HG03442 (cell line): ENCODE measurements around the gene CPA3.

Experiments used
- ATAC-seq: cut with Tn5 transposase; IDR thresholded peaks from one replicate; pipeline ENCODE4 v1.9.1; 2021; ENCODE audit warnings: mild to moderate bottlenecking, moderate library complexity; ENCODE audit not compliant: unreplicated experiment

Gene CPA3

GRCh38 chr3:148911592-148911991, 46.5 kb downstream of the CPA3 start:
- ATAC-seq, result no peak

- ATAC-seq, result no peak
Measured at GRCh38 chr3:148914936-148915690, 50.0 kb downstream of the CPA3 start.

DNA sequence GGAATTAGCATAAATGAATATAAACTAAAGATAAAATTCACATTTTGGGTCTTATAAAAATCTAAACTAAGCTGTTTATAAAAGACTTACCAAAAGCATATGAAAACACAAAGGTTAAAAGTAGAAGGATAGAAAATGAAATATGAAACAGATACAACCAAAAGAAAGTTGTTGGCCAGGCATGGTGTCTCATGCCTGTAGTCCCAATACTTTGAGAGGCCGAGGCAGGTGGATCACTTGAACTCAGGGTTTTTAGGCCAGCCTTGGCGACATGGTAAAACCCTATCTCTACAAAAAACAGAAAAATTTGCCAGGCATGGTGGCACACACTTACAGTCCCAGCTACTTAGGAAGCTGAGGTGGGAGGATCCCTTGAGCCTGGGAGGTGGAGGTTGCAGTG, 51.0 kb downstream of the CPA3 start:
- ATAC-seq, result no peak

- no peak for ATAC-seq
Measured at GRCh38 chr3:148922467-148922866, 57.4 kb downstream of the CPA3 start.

DNA sequence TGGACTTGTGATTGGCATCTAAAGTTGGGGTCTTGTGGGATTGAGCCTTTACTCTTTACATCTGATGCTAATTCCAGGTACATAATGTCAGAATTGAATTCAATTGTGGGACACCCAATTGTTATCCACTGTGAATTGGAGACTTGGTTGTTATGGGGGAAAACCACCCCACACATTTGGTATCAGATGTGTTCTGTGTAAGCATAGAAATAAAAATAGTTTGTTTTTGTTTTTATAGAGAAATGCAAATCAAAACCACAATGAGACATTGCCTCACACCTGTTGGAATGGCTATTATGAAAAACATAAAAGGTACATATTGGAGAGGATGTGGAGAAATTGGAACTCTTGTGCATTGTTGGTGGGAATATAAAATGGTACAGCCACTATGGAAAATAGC, 58.5 kb downstream of the CPA3 start:
- ATAC-seq, result peak; percentile 54

DNA sequence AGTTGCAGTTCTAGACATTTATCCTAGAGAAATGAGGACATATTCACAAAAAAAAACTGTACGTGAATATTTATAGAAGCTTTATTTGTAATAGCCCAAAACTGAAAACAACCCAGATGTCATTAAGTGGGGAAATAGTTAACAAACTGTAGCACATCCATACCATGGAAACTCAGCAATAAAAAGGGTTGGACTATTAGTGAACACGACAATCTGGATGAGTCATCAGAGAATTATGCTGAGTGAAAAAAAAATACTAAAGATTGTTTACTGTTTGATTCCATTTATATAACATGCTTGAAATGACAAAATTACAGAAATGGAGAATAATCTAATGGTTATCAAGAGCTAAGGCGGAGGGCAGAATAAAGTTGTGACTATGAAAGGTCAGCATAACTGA, 59.5 kb downstream of the CPA3 start:
- no peak for ATAC-seq

- no peak for ATAC-seq
Measured at GRCh38 chr3:148925845-148926244, 60.7 kb downstream of the CPA3 start.

- ATAC-seq, result no peak
Measured at GRCh38 chr3:148930752-148931151, 65.7 kb downstream of the CPA3 start.

- no peak for ATAC-seq
Measured at GRCh38 chr3:148931574-148931973, 66.5 kb downstream of the CPA3 start.

GRCh38 chr3:148932972-148933371, 67.9 kb downstream of the CPA3 start:
- ATAC-seq, result no peak

GRCh38 chr3:148937467-148938255, 72.6 kb downstream of the CPA3 start:
- ATAC-seq, result no peak

GRCh38 chr3:148938306-148938705, 73.2 kb downstream of the CPA3 start:
- ATAC-seq, result no peak

GRCh38 chr3:148938936-148939335, 73.8 kb downstream of the CPA3 start:
- no peak for ATAC-seq

DNA sequence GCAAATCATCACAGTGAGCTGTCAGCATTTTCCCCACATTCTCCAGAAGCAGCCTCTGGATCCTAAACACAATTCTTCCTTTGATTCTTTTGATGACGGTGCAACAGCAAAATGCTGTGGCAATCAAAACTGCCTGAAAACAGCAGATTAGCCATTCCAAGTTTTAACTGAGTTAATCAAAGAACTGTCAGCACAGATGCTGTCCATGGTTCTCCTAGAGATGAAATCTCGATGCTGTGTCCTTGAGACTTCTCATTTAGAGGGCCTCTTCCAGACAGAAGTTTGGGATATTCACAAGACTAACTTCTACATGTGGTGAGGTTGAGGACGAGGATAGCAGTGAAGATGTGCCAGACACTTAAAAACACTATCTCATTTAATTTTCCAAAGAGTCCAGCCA, 75.9 kb downstream of the CPA3 start:
- no peak for ATAC-seq

DNA sequence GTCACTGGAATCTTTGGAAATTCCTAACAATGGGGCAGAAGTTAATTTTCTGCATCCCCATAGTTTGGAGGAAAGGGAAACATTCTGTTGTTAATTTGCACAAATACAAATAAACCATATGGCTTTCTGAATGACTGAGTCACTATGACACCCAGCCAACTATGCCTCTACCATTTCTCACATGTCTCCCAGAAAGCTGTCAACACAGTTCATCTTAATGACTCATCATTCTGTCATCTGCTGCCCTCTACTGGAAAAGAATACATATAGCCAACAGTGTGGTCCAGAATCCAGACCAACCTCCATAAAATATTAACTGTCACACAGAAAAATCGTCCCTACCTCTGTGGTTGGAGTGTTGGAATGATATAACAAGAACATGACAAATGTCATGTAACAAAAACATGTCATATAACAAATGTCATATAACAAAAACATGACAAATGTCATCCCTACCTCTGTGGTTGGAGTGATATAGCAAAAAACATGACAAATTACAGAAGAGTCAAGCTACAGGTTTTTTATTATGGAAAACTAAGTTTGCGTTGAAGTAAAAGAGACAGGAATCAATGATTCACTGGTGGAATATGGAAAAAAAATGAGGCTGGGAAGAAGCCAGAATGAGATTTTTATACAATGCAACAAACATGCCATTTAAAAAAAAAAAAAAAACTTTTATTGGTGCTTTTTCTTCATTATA, 78.6 kb downstream of the CPA3 start:
- ATAC-seq, result peak; percentile 99

GRCh38 chr3:148945116-148945515, 80.0 kb downstream of the CPA3 start:
- ATAC-seq, result no peak
